H1 (cell line): ENCODE measurements around the gene KCTD17. TPM values are rescaled to one million over a fixed set of nuclear protein-coding genes. Genes with fewer than 3 reads are reported as not detected.
A peak's percentile ranks its signal among the peaks of the same experiment; 100 is the strongest.

Experiments
- CTCF ChIA-PET: fragments of 300-600 bp; sonication (Branson Sonifier 250); formaldehyde crosslinking; loops from one replicate; lab custom pipeline; 2021; ENCODE audit not compliant: partially characterized antibody; lab: Charles Lee
- POLR2A ChIA-PET: fragments of 300-600 bp; sonication (Branson Sonifier 250); formaldehyde crosslinking; loops from one replicate; lab custom pipeline; 2021; ENCODE audit warnings: inconsistent platforms; ENCODE audit not compliant: partially characterized antibody; lab: Charles Lee
- DNase-seq, 2 experiments: peaks; one replicate each; pipeline versions ENCODE4 v3.0.0 to v3.0.0-alpha.2; 2010 to 2022; ENCODE audit warnings: low spot score in 2 of 2, low read depth in 1 of 2, mixed read lengths in 1 of 2
- FAIRE-seq: peaks from 2 replicates; lab custom pipeline; 2011; peaks lifted over from hg19 to GRCh38; lab: Jason Lieb, UNC
- H2AFZ ChIP-seq: 2 replicates; pipeline ENCODE4 v1.8.1; 2012; ENCODE audit warnings: low read length, inconsistent platforms
- H2AK5ac ChIP-seq: 2 replicates; pipeline ENCODE4 v1.6.1; 2013; ENCODE audit warnings: low read depth, low read length
- H2BK120ac ChIP-seq: replicated peaks from 2 replicates; pipeline ENCODE3; 2013; ENCODE audit warnings: low read depth, low read length, inconsistent platforms
- H2BK12ac ChIP-seq: 2 replicates; pipeline ENCODE4 v1.6.1; 2013; ENCODE audit warnings: low read depth, low read length
- H2BK15ac ChIP-seq: 2 replicates; pipeline ENCODE4 v1.6.1; 2013; ENCODE audit warnings: low read length
- H2BK20ac ChIP-seq: 2 replicates; pipeline ENCODE4 v1.6.1; 2013; ENCODE audit warnings: low read length
- H2BK5ac ChIP-seq: 2 replicates; pipeline ENCODE4 v1.6.1; 2013; ENCODE audit warnings: low read depth, low read length
- H3K14ac ChIP-seq: 2 replicates; pipeline ENCODE4 v1.6.1; 2013; ENCODE audit warnings: inconsistent platforms; ENCODE audit not compliant: insufficient read length
- H3K18ac ChIP-seq: 2 replicates; pipeline ENCODE4 v1.6.1; 2013; ENCODE audit warnings: low read length; ENCODE audit errors: extremely low read depth
- H3K23ac ChIP-seq: 2 replicates; pipeline ENCODE4 v1.6.1; 2013; ENCODE audit warnings: inconsistent platforms; ENCODE audit not compliant: insufficient read length
- H3K23me2 ChIP-seq: 2 replicates; pipeline ENCODE4 v1.6.1; 2013; ENCODE audit warnings: low read depth, low read length
- H3K27ac ChIP-seq: 2 replicates; pipeline ENCODE4 v1.6.1; 2011; ENCODE audit warnings: low read depth, low read length, inconsistent platforms
- H3K27me3 ChIP-seq, 4 experiments: replicated peaks in 1 of 4; 1 replicate in 1 of 4; 2 replicates in 3 of 4; pipeline versions ENCODE4 v1.6.1 to v1.8.1; 2011 to 2013; ENCODE audit warnings: low read length in 3 of 4, mild to moderate bottlenecking in 3 of 4, inconsistent platforms in 2 of 4, mixed read lengths in 2 of 4, moderate library complexity in 1 of 4; ENCODE audit not compliant: control insufficient read depth in 3 of 4, insufficient read depth in 3 of 4; ENCODE audit errors: extremely low read depth in 1 of 4
- H3K36me3 ChIP-seq, 4 experiments: 2 replicates each; pipeline versions ENCODE4 v1.6.1 to v1.8.1; 2011 to 2013; ENCODE audit warnings: mild to moderate bottlenecking in 4 of 4, low read length in 3 of 4, moderate library complexity in 2 of 4, control low read depth in 1 of 4, inconsistent platforms in 1 of 4; ENCODE audit not compliant: insufficient read depth in 4 of 4, control insufficient read depth in 2 of 4
- H3K4ac ChIP-seq: replicated peaks from 2 replicates; pipeline ENCODE3; 2013; ENCODE audit warnings: low read length, low read depth, mixed read lengths, inconsistent platforms; ENCODE audit not compliant: insufficient read length
- H3K4me1 ChIP-seq, 4 experiments: replicated peaks in 1 of 4; 1 replicate in 1 of 4; 2 replicates in 3 of 4; pipeline versions ENCODE4 v1.6.1 to v1.8.1; 2011 to 2013; ENCODE audit warnings: low read length in 3 of 4, inconsistent platforms in 2 of 4, mixed read lengths in 1 of 4; ENCODE audit not compliant: insufficient read depth in 4 of 4, control insufficient read depth in 3 of 4
- H3K4me2 ChIP-seq, 2 experiments: 2 replicates each; pipeline versions ENCODE4 v1.6.1 to v1.8.1; 2011 to 2013; ENCODE audit warnings: low read depth in 2 of 2, low read length in 2 of 2, control low read depth in 1 of 2, inconsistent platforms in 1 of 2, mild to moderate bottlenecking in 1 of 2; ENCODE audit not compliant: insufficient read depth in 1 of 2
- H3K4me3 ChIP-seq, 4 experiments: fragments of 200-600, 300-600 bp in 1 of 4; sonication (generic), shearing (Covaris generic), sonication (Bioruptor Twin) in 1 of 4; 2 replicates each; pipeline versions ENCODE4 v1.5.1 to v1.8.1; 2011 to 2016; ENCODE audit warnings: low read length in 4 of 4, low read depth in 3 of 4, control low read depth in 2 of 4, inconsistent platforms in 2 of 4, mild to moderate bottlenecking in 2 of 4, mixed read lengths in 1 of 4, moderate library complexity in 1 of 4; ENCODE audit not compliant: insufficient read depth in 2 of 4; ENCODE audit errors: extremely low read depth in 1 of 4
- H3K56ac ChIP-seq: replicated peaks from 2 replicates; pipeline ENCODE3; 2013; ENCODE audit warnings: low read depth, mild to moderate bottlenecking, mixed read lengths, low read length, inconsistent platforms; ENCODE audit not compliant: insufficient read length
- H3K79me1 ChIP-seq: 2 replicates; pipeline ENCODE4 v1.6.1; 2013; ENCODE audit warnings: low read depth, low read length, control low read depth
- H3K79me2 ChIP-seq, 2 experiments: 2 replicates each; pipeline versions ENCODE4 v1.6.1 to v1.8.1; 2012 to 2013; ENCODE audit warnings: low read length in 2 of 2, mild to moderate bottlenecking in 2 of 2, inconsistent platforms in 1 of 2; ENCODE audit not compliant: insufficient read depth in 2 of 2, control insufficient read depth in 1 of 2
- H3K9ac ChIP-seq, 4 experiments: replicated peaks in 1 of 4; 1 replicate in 1 of 4; 2 replicates in 3 of 4; pipeline versions ENCODE4 v1.6.1 to v1.8.1; 2011 to 2013; ENCODE audit warnings: low read depth in 3 of 4, low read length in 3 of 4, control low read depth in 2 of 4, mild to moderate bottlenecking in 2 of 4, moderate library complexity in 2 of 4, inconsistent platforms in 1 of 4; ENCODE audit errors: extremely low read depth in 1 of 4
- H3K9me3 ChIP-seq, 2 experiments: 2 replicates each; pipeline versions ENCODE4 v1.6.1 to v1.8.1; 2012 to 2013; ENCODE audit warnings: mild to moderate bottlenecking in 2 of 2, moderate library complexity in 2 of 2, control low read depth in 1 of 2, inconsistent platforms in 1 of 2, low read depth in 1 of 2, low read length in 1 of 2, mixed read lengths in 1 of 2; ENCODE audit not compliant: insufficient read depth in 2 of 2
- H4K20me1 ChIP-seq, 2 experiments: replicated peaks in 1 of 2; 2 replicates each; pipeline versions ENCODE3 to v1.8.1; 2011 to 2013; ENCODE audit warnings: inconsistent platforms in 2 of 2, low read length in 2 of 2, mild to moderate bottlenecking in 1 of 2; ENCODE audit not compliant: insufficient read depth in 2 of 2, control insufficient read depth in 1 of 2
- H4K5ac ChIP-seq: 2 replicates; pipeline ENCODE4 v1.6.1; 2013; ENCODE audit warnings: low read length, low read depth, mixed read lengths, inconsistent platforms; ENCODE audit not compliant: insufficient read length
- H4K8ac ChIP-seq: 2 replicates; pipeline ENCODE4 v1.8.0; 2013; ENCODE audit warnings: mild to moderate bottlenecking, moderate library complexity, low read length, inconsistent platforms; ENCODE audit not compliant: insufficient read depth; ENCODE audit errors: extremely low read depth
- H4K91ac ChIP-seq: replicated peaks from 2 replicates; pipeline ENCODE3; 2013; ENCODE audit warnings: low read length, mixed read lengths, inconsistent platforms; ENCODE audit not compliant: insufficient read length
- KDM1A ChIP-seq: fragments of 200-600, 300-600 bp; sonication (generic); IDR thresholded peaks from 2 replicates; pipeline ENCODE4 v1.7.1; 2016; ENCODE audit warnings: mild to moderate bottlenecking, low read length, borderline replicate concordance
- RXRA ChIP-seq: IDR thresholded peaks from 2 replicates; pipeline ENCODE4 v1.6.1; 2011; ENCODE audit warnings: low read depth, mild to moderate bottlenecking, low read length, moderate library complexity; ENCODE audit not compliant: insufficient read depth
- WGBS, 2 experiments: shearing (Covaris generic) in 1 of 2; methylation state at CpG; one replicate each; pipeline versions ENCODE4 v1.1.6 to v1.1.7; 2013 to 2015; ENCODE audit warnings: low lambda C conversion rate in 2 of 2, mixed read lengths in 2 of 2, inconsistent platforms in 1 of 2, low coverage in 1 of 2, missing lambda C conversion rate in 1 of 2; ENCODE audit not compliant: insufficient replicate concordance in 2 of 2, insufficient coverage in 1 of 2, insufficient read length in 1 of 2; ENCODE audit errors: extremely low coverage in 1 of 2, missing lambda C conversion rate in 1 of 2; 5-methylcytosine and 5-hydroxymethylcytosine counted together
- polyA plus RNA-seq, 7 experiments: library from polyadenylated mRNA; depleted of rRNA in 3 of 7; stranded (reverse) in 5 of 7; unstranded in 2 of 7; fragments of >200 nt in 5 of 7; fragments of 200-250 nt in 2 of 7; gene quantifications; 1 replicate in 5 of 7; 2 replicates in 1 of 7; 4 replicates in 1 of 7; pipeline versions ENCODE4 v1.2.1 to v1.2.3, GENCODE V29; 2011 to 2013; ENCODE audit warnings: missing spikeins in 2 of 7, mixed read lengths in 2 of 7
- total RNA-seq: library from RNA; stranded (reverse); fragmentation: NEBNext Ultra II Directional; extraction: Animal tissue kit (Norgen Biotek cat#: 25700); gene quantifications from 2 replicates; pipeline ENCODE4 v1.2.1, GENCODE V29; 2021

KCTD17 gene
- total and polyA plus RNA-seq, 2 of the 8 experiments (the other 6 are each of a cell fraction or from before 2014, with no cell fraction given): 39.4 to 44.0 TPM

GRCh38 chr22:37103656-37104452 lies 52.3 kb downstream of the KCTD17 start:
- no peaks in the 10 kb centered on the region; the same call in 1 of the 2 replicates for H3K23me2 ChIP-seq
- CTCF ChIA-PET: interaction anchor here (1.0 to 1.9 kb wide), 6 partner anchors 11 to 29 kb away, joined by 3 to 5 read pairs (median 3); no protein-coding TSS in a partner anchor
- H3K9ac ChIP-seq: no peak overlapping the region
- 0 out of 2 replicates have a peak overlapping the region, but pooled peaks have one; percentile 7 for H2AFZ ChIP-seq
- no peak overlapping the region for H3K4ac ChIP-seq
- peak overlapping the region; percentile 8 for H4K91ac ChIP-seq
- H4K5ac ChIP-seq: no peak overlapping the region
- H3K4me3 ChIP-seq: no peak overlapping the region
- no peaks in the 10 kb centered on the region for H3K79me1 ChIP-seq
- FAIRE-seq (no peak), DNase-seq (no peak)
- 0 out of 7 replicates have a peak, but pooled peaks cover 0 to 3% (median 0%) of the 10 kb centered on the region in 4 experiments for H3K27me3 ChIP-seq
- POLR2A ChIA-PET: no interaction called here
- H3K18ac ChIP-seq: no peak overlapping the region
- H3K14ac ChIP-seq: no peak overlapping the region
- H4K20me1 ChIP-seq: no peaks in the 10 kb centered on the region
- no peak overlapping the region; the same call in 1 of the 2 replicates for H2BK5ac ChIP-seq
- no peak overlapping the region for H3K23ac ChIP-seq
- no peak overlapping the region for H2BK15ac ChIP-seq
- no peaks in the 10 kb centered on the region; a peak in 1 of 7 replicates for H3K4me1 ChIP-seq
- WGBS, 2 experiments: 84% methylated on average over 13 of the region's 14 CpGs; no CpG with 5 or more reads in 1 of the 2 experiments
- H3K36me3 ChIP-seq: no peaks in the 10 kb centered on the region
- no peak overlapping the region for H3K27ac ChIP-seq
- H2BK12ac ChIP-seq: no peak overlapping the region
- H3K9me3 ChIP-seq: no peaks in the 10 kb centered on the region
- H2AK5ac ChIP-seq: no peak overlapping the region
- no peak overlapping the region; the same call in 1 of the 2 replicates for H4K8ac ChIP-seq
- no peak overlapping the region for H2BK120ac ChIP-seq
- TF ChIP-seq RXRA (no peak), KDM1A (peak; percentile 69)
- H3K56ac ChIP-seq: no peak overlapping the region
- no peak overlapping the region for H2BK20ac ChIP-seq
- no peaks in the 10 kb centered on the region for H3K79me2 ChIP-seq
- no peak overlapping the region for H3K4me2 ChIP-seq
